Measurements from ENCODE around the gene PPP2R5C.
"Not testable (repeated sequence)": the region's sequence is repeated elsewhere in the genome, so short reads cannot be mapped to it uniquely, and the experiment has no call there.

PPP2R5C gene
- total RNA-seq = 72.6 to 244 (median 143) reads per million in 18 experiments

GRCh38 chr14:101761032-101761880 is at the start of gene PPP2R5C:
TSS of gene PPP2R5C (plus strand) at chr14:101761709. CDS start at chr14:101761894, 185 bp downstream.
- peak; percentile 87 to 93 for DNase-seq

GRCh38 chr14:101711857-101712233 is 49.7 kb upstream of the PPP2R5C start:
- not testable (repeated sequence) for DNase-seq

- not testable (repeated sequence) for DNase-seq
Observed at GRCh38 chr14:101712341-101712740, 49.2 kb upstream of the PPP2R5C start.

GRCh38 chr14:101713091-101713490 is 48.4 kb upstream of the PPP2R5C start:
- DNase-seq = not testable (repeated sequence)

GRCh38 chr14:101713621-101714349 is 47.7 kb upstream of the PPP2R5C start:
- no peak for DNase-seq

GRCh38 chr14:101714394-101714793 is 47.1 kb upstream of the PPP2R5C start:
- DNase-seq = no peak

- DNase-seq = no peak
Observed at GRCh38 chr14:101715210-101716076, 46.1 kb upstream of the PPP2R5C start.

- peak in 1 of 2 donors; percentile 37 for DNase-seq
Observed at GRCh38 chr14:101716077-101716950, 45.2 kb upstream of the PPP2R5C start.

- no peak for DNase-seq
Observed at GRCh38 chr14:101716956-101717662, 44.4 kb upstream of the PPP2R5C start.

- no peak for DNase-seq
Observed at GRCh38 chr14:101717663-101718490, 43.6 kb upstream of the PPP2R5C start.

GRCh38 chr14:101719045-101719645 is 42.4 kb upstream of the PPP2R5C start:
- no peak for DNase-seq

GRCh38 chr14:101719708-101720107 is 41.8 kb upstream of the PPP2R5C start:
- DNase-seq = no peak

- no peak for DNase-seq
Observed at GRCh38 chr14:101721111-101721510, 40.4 kb upstream of the PPP2R5C start.

GRCh38 chr14:101721951-101722661 is 39.4 kb upstream of the PPP2R5C start:
- peak; percentile 72 to 74 for DNase-seq

- DNase-seq = no peak
Observed at GRCh38 chr14:101723061-101723595, 38.4 kb upstream of the PPP2R5C start.

- DNase-seq = peak; percentile 73 to 81
Observed at GRCh38 chr14:101725652-101726051, 35.9 kb upstream of the PPP2R5C start.

- DNase-seq = no peak
Observed at GRCh38 chr14:101726295-101726953, 35.1 kb upstream of the PPP2R5C start.

GRCh38 chr14:101726954-101727302 is 34.6 kb upstream of the PPP2R5C start:
- DNase-seq = no peak
